ENCODE measurements around the gene AREL1. TPM values are rescaled to one million over a fixed set of nuclear protein-coding genes. Genes with fewer than 3 reads are reported as not detected.
A peak's percentile ranks its signal among the peaks of the same experiment; 100 is the strongest.

Gene AREL1
- total RNA-seq, 1 experiment from 2014 or later, result 45.9 TPM

DNA sequence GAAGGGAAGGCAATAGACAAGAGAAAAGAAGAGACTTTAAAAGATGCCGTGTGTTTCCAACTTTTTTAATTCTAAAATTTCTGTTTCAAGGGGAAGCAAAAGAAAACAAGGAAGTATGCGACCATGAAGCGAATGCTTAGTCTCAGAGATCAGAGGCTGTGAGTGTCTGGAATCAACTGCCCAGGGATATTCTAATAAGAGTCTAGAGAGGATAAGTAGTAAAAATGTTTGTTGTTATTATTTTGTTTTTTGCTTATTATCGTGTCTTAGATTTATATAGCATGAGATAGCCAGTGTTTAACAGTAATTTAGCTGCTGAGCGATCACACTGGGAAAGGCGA lies 485 bp upstream of the AREL1 start:
- Histone ChIP-seq H3K9me2 (ENCODE audit: insufficient read depth) (no peaks in the 10 kb centered on the region), H3K36me3 (ENCODE audit: control insufficient read depth in 1 of 2, insufficient read depth in 2 of 2, low read length in 2 of 2) (peaks cover 0 to 28% of the 10 kb centered on the region in 2 experiments; a peak in 3 of 4 replicates), H3K4me3 (replicated peaks in 1 of 2; ENCODE audit: low read depth in 1 of 2, low read length in 2 of 2) (peak overlapping the region; percentile 74 to 94), H3K27ac (ENCODE audit: low read depth, low read length) (peak overlapping the region; percentile 36), H3K27me3 (ENCODE audit: insufficient read depth, low read length) (no peaks in the 10 kb centered on the region), H3K79me2 (ENCODE audit: insufficient read depth, low read length) (peaks cover 62% of the 10 kb centered on the region), H3K9ac (ENCODE audit: low read length) (peak overlapping the region; percentile 86), H2AFZ (ENCODE audit: low read depth, low read length, poor library complexity, severe bottlenecking) (no peak overlapping the region), H3K4me1 (ENCODE audit: control insufficient read depth in 1 of 2, insufficient read depth in 2 of 2, low read length in 2 of 2) (peaks cover 5 to 14% of the 10 kb centered on the region in 2 experiments; a peak in 3 of 4 replicates), H4K20me1 (ENCODE audit: insufficient read depth) (no peaks in the 10 kb centered on the region), H3K9me3 (ENCODE audit: control insufficient read depth in 1 of 2, insufficient read depth in 1 of 2, low read depth in 1 of 2, low read length in 2 of 2) (no peaks in the 10 kb centered on the region), H3K4me2 (ENCODE audit: low read length) (peak overlapping the region; percentile 89)
- ChIA-PET POLR2A (no interaction called here), RAD21 (ENCODE audit: low non-redundant PET in 1 of 2, low total read pairs in 2 of 2, uncharacterized antibody in 2 of 2, unreplicated experiment in 2 of 2) (no interaction called here), CTCF (no interaction called here)
- 0 out of 2 replicates have a peak, but pooled peaks have one; percentile 7 for ATAC-seq
- no peak for DNase-seq (ENCODE audit: low read depth, low spot score)
- TF ChIP-seq RAD21 (IDR thresholded peaks at IDR 0.05; ENCODE audit: low read depth), result 0 out of 2 replicates have a peak, but pooled peaks have one; percentile 0
- no peak for TF ChIP-seq JUND (IDR thresholded peaks at IDR 0.05)
- intact Hi-C loops (cut with micrococcal nuclease), result loop anchor here (5.0 kb wide), 1 partner anchor 96 kb away; no protein-coding TSS in a partner anchor
- no TSS peak for BruUV-seq (replicated peaks)

DNA sequence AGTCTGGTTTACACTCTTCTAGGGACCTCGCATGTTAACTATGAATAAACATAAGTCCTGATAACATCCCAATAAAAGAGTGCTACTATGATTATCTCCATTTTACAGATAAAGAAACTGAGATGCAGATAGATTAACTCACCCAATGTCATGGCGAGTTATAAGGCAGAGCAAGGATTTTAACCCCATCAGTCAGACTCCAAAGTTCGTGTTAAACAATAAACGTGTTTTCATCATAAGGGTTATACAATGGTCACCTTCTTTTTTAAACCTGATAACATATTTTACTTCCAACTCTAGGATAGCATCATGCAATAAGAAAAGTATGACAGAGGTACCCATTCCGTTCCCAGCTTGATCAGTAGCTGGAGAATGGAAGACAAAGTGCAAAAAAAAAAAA lies 1.2 kb downstream of the AREL1 start:
- Histone ChIP-seq H3K9me3 (ENCODE audit: control insufficient read depth in 1 of 2, insufficient read depth in 1 of 2, low read depth in 1 of 2, low read length in 2 of 2) (no peaks in the 10 kb centered on the region), H3K79me2 (ENCODE audit: insufficient read depth, low read length) (peaks cover 77% of the 10 kb centered on the region), H3K4me2 (ENCODE audit: low read length) (peak overlapping the region; percentile 89), H3K9ac (ENCODE audit: low read length) (peak overlapping the region; percentile 86), H3K27me3 (ENCODE audit: insufficient read depth, low read length) (no peaks in the 10 kb centered on the region), H3K36me3 (ENCODE audit: control insufficient read depth in 1 of 2, insufficient read depth in 2 of 2, low read length in 2 of 2) (peaks cover 0 to 18% of the 10 kb centered on the region in 2 experiments; a peak in 3 of 4 replicates), H3K27ac (ENCODE audit: low read depth, low read length) (no peak overlapping the region), H3K9me2 (ENCODE audit: insufficient read depth) (no peaks in the 10 kb centered on the region), H3K4me1 (ENCODE audit: control insufficient read depth in 1 of 2, insufficient read depth in 2 of 2, low read length in 2 of 2) (peaks cover 5 to 14% of the 10 kb centered on the region in 2 experiments; a peak in 3 of 4 replicates), H3K4me3 (replicated peaks in 1 of 2; ENCODE audit: low read depth in 1 of 2, low read length in 2 of 2) (peak overlapping the region; percentile 74 to 94), H4K20me1 (ENCODE audit: insufficient read depth) (no peaks in the 10 kb centered on the region), H2AFZ (ENCODE audit: low read depth, low read length, poor library complexity, severe bottlenecking) (no peak overlapping the region)
- intact Hi-C loops (cut with micrococcal nuclease), result loop anchor here (5.0 kb wide), 1 partner anchor 94 kb away; no protein-coding TSS in a partner anchor
- ChIA-PET CTCF (no interaction called here), POLR2A (no interaction called here), RAD21 (ENCODE audit: low non-redundant PET in 1 of 2, low total read pairs in 2 of 2, uncharacterized antibody in 2 of 2, unreplicated experiment in 2 of 2) (no interaction called here)
- ATAC-seq, result no peak
- DNase-seq (ENCODE audit: low read depth, low spot score), result no peak
- no TSS peak for BruUV-seq (replicated peaks)
- no peak for TF ChIP-seq SP1 (IDR thresholded peaks at IDR 0.05; ENCODE audit: low read depth)
- TF ChIP-seq POLR2AphosphoS5 (IDR thresholded peaks at IDR 0.05; ENCODE audit: low read depth, low read length), result no peak
- TF ChIP-seq EGR1 (IDR thresholded peaks at IDR 0.05; ENCODE audit: low read depth), result no peak
- no peak for TF ChIP-seq EZH2 (IDR thresholded peaks at IDR 0.05)
- TF ChIP-seq, protein P1, sequence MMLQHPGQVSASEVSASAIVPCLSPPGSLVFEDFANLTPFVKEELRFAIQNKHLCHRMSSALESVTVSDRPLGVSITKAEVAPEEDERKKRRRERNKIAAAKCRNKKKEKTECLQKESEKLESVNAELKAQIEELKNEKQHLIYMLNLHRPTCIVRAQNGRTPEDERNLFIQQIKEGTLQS (IDR thresholded peaks at IDR 0.05), result no peak
- TF ChIP-seq ZNF274 (IDR thresholded peaks at IDR 0.05; ENCODE audit: low read depth, low read length), result no peak
- TF ChIP-seq, protein P2, sequence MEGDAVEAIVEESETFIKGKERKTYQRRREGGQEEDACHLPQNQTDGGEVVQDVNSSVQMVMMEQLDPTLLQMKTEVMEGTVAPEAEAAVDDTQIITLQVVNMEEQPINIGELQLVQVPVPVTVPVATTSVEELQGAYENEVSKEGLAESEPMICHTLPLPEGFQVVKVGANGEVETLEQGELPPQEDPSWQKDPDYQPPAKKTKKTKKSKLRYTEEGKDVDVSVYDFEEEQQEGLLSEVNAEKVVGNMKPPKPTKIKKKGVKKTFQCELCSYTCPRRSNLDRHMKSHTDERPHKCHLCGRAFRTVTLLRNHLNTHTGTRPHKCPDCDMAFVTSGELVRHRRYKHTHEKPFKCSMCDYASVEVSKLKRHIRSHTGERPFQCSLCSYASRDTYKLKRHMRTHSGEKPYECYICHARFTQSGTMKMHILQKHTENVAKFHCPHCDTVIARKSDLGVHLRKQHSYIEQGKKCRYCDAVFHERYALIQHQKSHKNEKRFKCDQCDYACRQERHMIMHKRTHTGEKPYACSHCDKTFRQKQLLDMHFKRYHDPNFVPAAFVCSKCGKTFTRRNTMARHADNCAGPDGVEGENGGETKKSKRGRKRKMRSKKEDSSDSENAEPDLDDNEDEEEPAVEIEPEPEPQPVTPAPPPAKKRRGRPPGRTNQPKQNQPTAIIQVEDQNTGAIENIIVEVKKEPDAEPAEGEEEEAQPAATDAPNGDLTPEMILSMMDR (IDR thresholded peaks at IDR 0.05 in 2 of 3, conservative IDR thresholded peaks at IDR 0.05 in 1 of 3; ENCODE audit: borderline replicate concordance in 1 of 3, insufficient read depth in 1 of 3, low read depth in 2 of 3, low read length in 2 of 3), result no peak
- TF ChIP-seq TCF7L2 (IDR thresholded peaks at IDR 0.05; ENCODE audit: borderline replicate concordance, extremely low read depth, insufficient read depth, insufficient read length), result no peak
- TF ChIP-seq CEBPB (IDR thresholded peaks at IDR 0.05; ENCODE audit: low read depth), result no peak
- TF ChIP-seq, protein P3, sequence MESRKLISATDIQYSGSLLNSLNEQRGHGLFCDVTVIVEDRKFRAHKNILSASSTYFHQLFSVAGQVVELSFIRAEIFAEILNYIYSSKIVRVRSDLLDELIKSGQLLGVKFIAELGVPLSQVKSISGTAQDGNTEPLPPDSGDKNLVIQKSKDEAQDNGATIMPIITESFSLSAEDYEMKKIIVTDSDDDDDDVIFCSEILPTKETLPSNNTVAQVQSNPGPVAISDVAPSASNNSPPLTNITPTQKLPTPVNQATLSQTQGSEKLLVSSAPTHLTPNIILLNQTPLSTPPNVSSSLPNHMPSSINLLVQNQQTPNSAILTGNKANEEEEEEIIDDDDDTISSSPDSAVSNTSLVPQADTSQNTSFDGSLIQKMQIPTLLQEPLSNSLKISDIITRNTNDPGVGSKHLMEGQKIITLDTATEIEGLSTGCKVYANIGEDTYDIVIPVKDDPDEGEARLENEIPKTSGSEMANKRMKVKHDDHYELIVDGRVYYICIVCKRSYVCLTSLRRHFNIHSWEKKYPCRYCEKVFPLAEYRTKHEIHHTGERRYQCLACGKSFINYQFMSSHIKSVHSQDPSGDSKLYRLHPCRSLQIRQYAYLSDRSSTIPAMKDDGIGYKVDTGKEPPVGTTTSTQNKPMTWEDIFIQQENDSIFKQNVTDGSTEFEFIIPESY (IDR thresholded peaks at IDR 0.05; ENCODE audit: extremely low read depth, insufficient replicate concordance, low read length), result no peak
- TF ChIP-seq, protein P4, sequence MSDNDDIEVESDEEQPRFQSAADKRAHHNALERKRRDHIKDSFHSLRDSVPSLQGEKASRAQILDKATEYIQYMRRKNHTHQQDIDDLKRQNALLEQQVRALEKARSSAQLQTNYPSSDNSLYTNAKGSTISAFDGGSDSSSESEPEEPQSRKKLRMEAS (IDR thresholded peaks at IDR 0.05), result no peak
- no peak for TF ChIP-seq CBX3 (IDR thresholded peaks at IDR 0.05; ENCODE audit: low read depth)
- no peak for TF ChIP-seq POLR2A (IDR thresholded peaks at IDR 0.05; ENCODE audit: borderline replicate concordance, extremely low read depth, insufficient read depth, insufficient read length)
- TF ChIP-seq YY1 (IDR thresholded peaks at IDR 0.05; ENCODE audit: extremely low read depth, insufficient replicate concordance, low read depth, low read length), result no peak
- TF ChIP-seq ZFX (IDR thresholded peaks at IDR 0.05), result no peak
- no peak for TF ChIP-seq EZH2phosphoT487 (IDR thresholded peaks at IDR 0.05; ENCODE audit: borderline replicate concordance)
